Islet precursor cell (in vitro differentiated cells): Measurements from ENCODE around the gene MYH7.

ENCODE experiments used
- DNase-seq: peaks from one replicate; pipeline ENCODE4 v3.0.0-alpha.2; 2018

The MYH7 gene

GRCh38 chr14:23447361-23448350 is 12.2 kb upstream of the MYH7 start:
- peak; percentile 22 for DNase-seq

GRCh38 chr14:23446291-23446851 is 10.9 kb upstream of the MYH7 start:
- peak; percentile 40 for DNase-seq

- no peak for DNase-seq
Observed at GRCh38 chr14:23445773-23446172, 10.3 kb upstream of the MYH7 start.

GRCh38 chr14:23444314-23444713 is 8.9 kb upstream of the MYH7 start:
- DNase-seq, result peak; percentile 0

- peak; percentile 34 for DNase-seq
Observed at GRCh38 chr14:23443881-23444280, 8.4 kb upstream of the MYH7 start.

GRCh38 chr14:23443411-23443812 is 8.0 kb upstream of the MYH7 start:
- DNase-seq, result peak; percentile 37

- peak; percentile 22 for DNase-seq
Observed at GRCh38 chr14:23442721-23443356, 7.4 kb upstream of the MYH7 start.

GRCh38 chr14:23441076-23441475 is 5.6 kb upstream of the MYH7 start:
- peak; percentile 26 for DNase-seq

- peak; percentile 25 for DNase-seq
Observed at GRCh38 chr14:23439107-23439835, 3.8 kb upstream of the MYH7 start.

- peak; percentile 43 for DNase-seq
Observed at GRCh38 chr14:23438101-23438971, 2.9 kb upstream of the MYH7 start.

GRCh38 chr14:23437133-23438100 is 2.0 kb upstream of the MYH7 start:
- DNase-seq, result peak; percentile 44

GRCh38 chr14:23436327-23437132 is 1.1 kb upstream of the MYH7 start:
- peak; percentile 34 for DNase-seq

GRCh38 chr14:23434488-23435222 is 805 bp downstream of the MYH7 start:
- peak; percentile 32 for DNase-seq

- DNase-seq, result no peak
Observed at GRCh38 chr14:23433457-23433856, 2.0 kb downstream of the MYH7 start.

- DNase-seq, result no peak
Observed at GRCh38 chr14:23432946-23433345, 2.5 kb downstream of the MYH7 start.

GRCh38 chr14:23432102-23432925 is 3.1 kb downstream of the MYH7 start:
- DNase-seq, result no peak

GRCh38 chr14:23431486-23431885 is 4.0 kb downstream of the MYH7 start:
- DNase-seq, result no peak

GRCh38 chr14:23430723-23431085 is 4.8 kb downstream of the MYH7 start:
- DNase-seq, result no peak
